ENCODE results near the gene TCEANC.

DNA sequence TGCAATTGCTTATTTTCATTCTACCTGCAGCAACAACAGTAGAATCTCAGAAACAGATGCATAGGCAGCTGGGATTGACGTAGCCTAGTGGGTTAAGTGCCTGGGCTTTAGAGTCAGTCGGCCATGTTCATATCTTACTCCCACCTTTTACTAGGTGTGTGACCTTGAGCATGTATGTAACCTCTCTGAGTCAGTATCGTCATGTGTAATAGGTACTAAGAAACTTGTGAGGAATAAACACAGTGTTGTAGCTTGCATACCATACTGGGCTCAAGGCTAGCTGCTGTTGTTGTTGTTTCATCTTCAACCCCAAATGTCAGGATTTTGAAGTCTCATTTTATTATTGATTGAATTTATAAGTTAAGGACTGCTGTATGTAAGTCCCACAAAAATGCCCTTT is 50.2 kb downstream of the TCEANC start:
- TF ChIP-seq, protein P1, sequence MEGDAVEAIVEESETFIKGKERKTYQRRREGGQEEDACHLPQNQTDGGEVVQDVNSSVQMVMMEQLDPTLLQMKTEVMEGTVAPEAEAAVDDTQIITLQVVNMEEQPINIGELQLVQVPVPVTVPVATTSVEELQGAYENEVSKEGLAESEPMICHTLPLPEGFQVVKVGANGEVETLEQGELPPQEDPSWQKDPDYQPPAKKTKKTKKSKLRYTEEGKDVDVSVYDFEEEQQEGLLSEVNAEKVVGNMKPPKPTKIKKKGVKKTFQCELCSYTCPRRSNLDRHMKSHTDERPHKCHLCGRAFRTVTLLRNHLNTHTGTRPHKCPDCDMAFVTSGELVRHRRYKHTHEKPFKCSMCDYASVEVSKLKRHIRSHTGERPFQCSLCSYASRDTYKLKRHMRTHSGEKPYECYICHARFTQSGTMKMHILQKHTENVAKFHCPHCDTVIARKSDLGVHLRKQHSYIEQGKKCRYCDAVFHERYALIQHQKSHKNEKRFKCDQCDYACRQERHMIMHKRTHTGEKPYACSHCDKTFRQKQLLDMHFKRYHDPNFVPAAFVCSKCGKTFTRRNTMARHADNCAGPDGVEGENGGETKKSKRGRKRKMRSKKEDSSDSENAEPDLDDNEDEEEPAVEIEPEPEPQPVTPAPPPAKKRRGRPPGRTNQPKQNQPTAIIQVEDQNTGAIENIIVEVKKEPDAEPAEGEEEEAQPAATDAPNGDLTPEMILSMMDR (IDR thresholded peaks at IDR 0.05; ENCODE audit: poor library complexity) = no peak
- TF ChIP-seq EZH2 (IDR thresholded peaks at IDR 0.05; ENCODE audit: borderline replicate concordance) = no peak
